AG20443 (cell line): ENCODE data around the gene ZNF502.

Experiments used
- DNase-seq: peaks from one replicate; pipeline ENCODE4 v3.0.0; 2012; ENCODE audit warnings: low spot score, mixed read lengths

ZNF502 gene

GRCh38 chr3:44771424-44772098 lies 59.1 kb downstream of the ZNF502 start:
- DNase-seq: no peak

DNA sequence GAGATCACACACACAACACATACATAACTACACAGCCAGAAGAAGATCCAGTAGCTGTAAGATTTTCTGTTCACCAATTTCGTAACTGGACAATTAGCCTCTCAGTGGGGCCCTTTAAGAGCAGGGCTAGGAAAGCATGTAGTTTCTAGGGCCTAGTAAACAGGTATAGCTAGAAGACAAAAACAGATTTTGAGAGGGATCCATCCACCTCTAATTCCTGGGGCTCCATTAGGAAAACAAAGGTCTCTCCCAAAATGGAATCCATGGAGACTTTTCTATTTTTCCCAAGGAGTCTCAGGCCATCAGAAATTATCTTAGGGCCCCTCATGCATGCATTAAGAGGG lies 59.6 kb downstream of the ZNF502 start:
- no peak for DNase-seq
